Left lung (tissue), 10 donors: ENCODE results near the gene JAK1. TPM values are rescaled to one million over a fixed set of nuclear protein-coding genes. Genes with fewer than 3 reads are reported as not detected.

Experiments
- ATAC-seq: fragments of 200-7000 bp; cut with Tn5 transposase; one replicate; pipeline ENCODE4 v1.9.1; 2020; ENCODE audit warnings: moderate library complexity
- DNase-seq, 4 donors: peaks; one replicate each; pipeline ENCODE4 v3.0.0-alpha.2; 2013 to 2020
- H3K27ac ChIP-seq, 2 donors: fragments of 200-600 bp; sonication (generic) in 1 of 2; one replicate each; pipeline versions ENCODE4 v1.5.0 to v1.8.0; 2020 to 2021
- H3K27me3 ChIP-seq, 2 donors: fragments of 200-600 bp; sonication (generic) in 1 of 2; one replicate each; pipeline versions ENCODE4 v1.5.0 to v1.8.0; 2020 to 2021
- H3K36me3 ChIP-seq, 2 donors: fragments of 200-600 bp; sonication (generic) in 1 of 2; one replicate each; pipeline versions ENCODE4 v1.5.0 to v1.8.0; 2020 to 2021
- H3K4me1 ChIP-seq, 2 donors: fragments of 200-600 bp; one replicate each; pipeline ENCODE4 v1.8.0; 2021
- H3K4me3 ChIP-seq, 2 donors: fragments of 200-600 bp; sonication (generic) in 1 of 2; one replicate each; pipeline versions ENCODE4 v1.5.0 to v1.8.0; 2020 to 2021; ENCODE audit warnings: mild to moderate bottlenecking in 1 of 2
- H3K9me3 ChIP-seq, 2 donors: fragments of 200-600 bp; sonication (generic) in 1 of 2; one replicate each; pipeline versions ENCODE4 v1.5.0 to v1.8.0; 2020 to 2021
- CTCF ChIP-seq, 2 donors: fragments of 200-600 bp; sonication (generic) in 1 of 2; IDR thresholded peaks; one replicate each; pipeline versions ENCODE4 v1.5.0 to v1.8.0; 2021; ENCODE audit warnings: antibody characterized with exemption in 2 of 2
- intact Hi-C, 2 donors: fragments of 100-400 bp; cut with DNase I; formaldehyde crosslinking; loops; one replicate each; pipeline versions ENCODE4 v1.11.2 to v1.14.2; 2022
- polyA plus RNA-seq, 6 donors: library from polyadenylated mRNA; unstranded; fragments of 120-200 nt; gene quantifications; one replicate each; pipeline ENCODE4 v1.2.1, GENCODE V29; 2013; ENCODE audit not compliant: insufficient read length in 6 of 6
- total RNA-seq, 2 donors: library from RNA; stranded (reverse); fragmentation: NEBNext Ultra II Directional; extraction: Animal tissue kit (Norgen Biotek cat#: 25700); gene quantifications; one replicate each; pipeline ENCODE4 v1.2.1, GENCODE V29; 2021
- donor health status: DM: no; HTN: yes; CAD: no.
- donor health status: DM: no; HTN: no; CAD: no.

The JAK1 gene
- total and polyA plus RNA-seq, 8 donors, result 103 to 162 (median 115) TPM

- DNase-seq (no peak), ATAC-seq (no peak)
- Histone ChIP-seq H3K27ac (no peak overlapping the region), H3K4me1 (no peaks in the 10 kb centered on the region), H3K9me3 (no peaks in the 10 kb centered on the region), H3K36me3 (peaks cover 0 to 96% of the 10 kb centered on the region in 2 donors), H3K4me3 (no peak overlapping the region), H3K27me3 (no peaks in the 10 kb centered on the region)
- intact Hi-C loops, result no loop called here
- no peak for TF ChIP-seq CTCF (IDR thresholded peaks at IDR 0.05)
These were observed 95.1 kb downstream of the JAK1 start for GRCh38 chr1:64871256-64871655.

DNA sequence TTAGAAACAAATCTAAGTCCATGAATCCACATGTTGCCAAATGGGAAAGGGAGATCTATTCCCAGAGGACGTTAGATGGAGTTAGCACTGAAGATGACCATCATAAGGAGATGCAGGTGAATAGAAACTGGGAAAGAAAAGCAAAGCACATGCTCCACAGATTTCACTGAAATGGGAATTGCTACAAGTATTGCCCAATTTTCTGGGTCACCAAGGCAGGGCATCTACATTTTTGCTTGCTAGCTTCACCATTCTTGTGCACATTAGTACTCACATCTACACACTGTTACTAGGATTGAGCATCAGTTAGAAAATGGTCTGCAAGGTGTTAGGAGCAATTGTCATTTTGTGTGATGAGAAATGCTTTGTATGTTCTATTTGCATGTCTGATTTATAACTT, 99.1 kb downstream of the JAK1 start:
- Histone ChIP-seq H3K36me3 (peaks cover 0 to 74% of the 10 kb centered on the region in 2 donors), H3K9me3 (no peaks in the 10 kb centered on the region), H3K27me3 (no peaks in the 10 kb centered on the region), H3K27ac (no peak overlapping the region), H3K4me1 (peaks cover 6 to 34% of the 10 kb centered on the region in 2 donors), H3K4me3 (no peak overlapping the region)
- ATAC-seq (no peak), DNase-seq (no peak)
- TF ChIP-seq CTCF (IDR thresholded peaks at IDR 0.05), result no peak
- intact Hi-C loops, result no loop called here

DNA sequence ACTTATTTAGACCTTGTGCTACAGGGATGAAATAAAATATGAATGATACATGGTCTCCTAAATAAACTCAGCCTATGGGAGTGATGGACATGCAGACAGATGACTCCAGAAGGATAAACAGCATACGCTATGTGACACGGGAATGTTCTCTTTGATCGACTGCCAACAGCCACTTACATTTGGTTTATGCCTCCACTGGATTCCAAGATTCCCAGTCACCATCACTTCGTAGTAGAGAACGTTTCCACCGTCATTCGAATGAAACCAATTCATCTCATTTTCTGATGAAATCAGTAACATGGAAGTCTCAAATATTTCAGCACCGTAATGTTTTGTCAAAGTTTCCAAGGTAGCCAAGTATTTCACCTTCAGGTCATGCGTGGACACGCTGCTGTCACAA, 99.7 kb downstream of the JAK1 start:
- intact Hi-C loops, result no loop called here
- DNase-seq (no peak), ATAC-seq (no peak)
- H3K9me3 ChIP-seq, result no peaks in the 10 kb centered on the region
- no peak overlapping the region for H3K27ac ChIP-seq
- no peak for TF ChIP-seq CTCF (IDR thresholded peaks at IDR 0.05)
- peaks cover 0 to 74% of the 10 kb centered on the region in 2 donors for H3K36me3 ChIP-seq
- no peaks in the 10 kb centered on the region for H3K27me3 ChIP-seq
- no peak overlapping the region for H3K4me3 ChIP-seq
- peaks cover 6 to 39% of the 10 kb centered on the region in 2 donors for H3K4me1 ChIP-seq

- ATAC-seq (no peak), DNase-seq (no peak)
- Histone ChIP-seq H3K36me3 (peaks cover 0 to 73% of the 10 kb centered on the region in 2 donors), H3K4me1 (peaks cover 6 to 44% of the 10 kb centered on the region in 2 donors), H3K4me3 (no peak overlapping the region), H3K27me3 (no peaks in the 10 kb centered on the region), H3K27ac (peak overlapping the region in 1 of 2 donors; percentile 76), H3K9me3 (no peaks in the 10 kb centered on the region)
- intact Hi-C loops, result no loop called here
- TF ChIP-seq CTCF (IDR thresholded peaks at IDR 0.05), result no peak
These were observed 101.1 kb downstream of the JAK1 start for GRCh38 chr1:64865105-64865757.

DNA sequence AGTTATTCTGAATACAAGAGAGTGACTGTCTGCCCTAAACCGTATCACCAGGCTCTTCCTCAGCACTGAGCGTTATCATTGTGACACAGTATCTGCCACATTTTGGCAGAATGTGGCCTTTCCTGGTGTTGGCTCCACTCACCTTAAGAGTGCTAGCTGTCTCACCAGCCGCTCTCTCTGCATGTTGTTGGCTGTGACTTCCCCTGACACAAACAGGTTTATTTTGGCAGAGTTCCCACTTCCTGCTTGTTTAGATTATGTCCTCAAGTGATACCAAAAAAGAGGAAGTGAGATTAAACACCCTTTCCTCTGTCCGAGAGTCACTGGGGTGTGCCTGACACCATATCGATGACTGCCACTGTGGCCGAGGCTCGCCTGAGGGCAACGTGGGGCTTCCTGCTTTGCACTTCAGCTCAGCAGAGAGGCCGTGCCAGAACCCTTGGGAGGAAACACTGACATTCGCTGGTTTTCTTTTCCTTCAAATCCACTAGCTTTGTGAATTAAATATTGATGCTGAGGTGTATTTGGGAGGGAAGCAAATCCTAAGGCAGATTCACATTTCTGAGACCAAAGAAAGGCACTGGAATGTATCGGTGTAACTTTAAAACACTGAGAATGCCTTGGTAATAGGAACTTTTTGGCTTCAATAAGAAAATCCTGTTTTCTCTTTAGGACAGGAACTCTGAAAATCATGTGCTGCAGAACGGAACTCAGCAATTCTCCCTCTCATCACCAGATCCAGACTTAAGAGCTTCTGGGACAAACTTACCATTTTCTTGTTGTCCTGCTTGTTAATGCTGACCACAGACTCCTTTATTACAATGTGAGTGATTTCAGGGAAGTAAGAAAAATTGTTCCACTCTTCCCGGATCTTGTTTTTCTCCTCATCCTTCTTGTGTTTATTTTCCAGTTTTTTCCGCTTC, 102.1 kb downstream of the JAK1 start:
- Histone ChIP-seq H3K27ac (peak overlapping the region in 1 of 2 donors; percentile 76), H3K27me3 (no peaks in the 10 kb centered on the region), H3K9me3 (no peaks in the 10 kb centered on the region), H3K4me1 (peaks cover 6 to 44% of the 10 kb centered on the region in 2 donors), H3K36me3 (peaks cover 0 to 73% of the 10 kb centered on the region in 2 donors), H3K4me3 (no peak overlapping the region)
- TF ChIP-seq CTCF (IDR thresholded peaks at IDR 0.05), result no peak
- intact Hi-C loops, result no loop called here
- ATAC-seq, result peak; percentile 74
- DNase-seq, result peak; percentile 10 to 89 (median 60)
